Measurements from ENCODE around the gene STOML2.

- TF ChIP-seq CTCF (IDR thresholded peaks at IDR 0.05; ENCODE audit: insufficient read depth, low read length, poor library complexity, severe bottlenecking) (no peak), EZH2phosphoT487 (conservative IDR thresholded peaks at IDR 0.05; ENCODE audit: low read length) (no peak)
These were observed 37.2 kb upstream of the STOML2 start for GRCh38 chr9:35140093-35140492.
